ENCODE measurements around the gene RPL23. TPM values are rescaled to one million over a fixed set of nuclear protein-coding genes. Genes with fewer than 3 reads are reported as not detected.

The RPL23 gene
- total RNA-seq: 553 and 1,306 TPM in 2 replicates

DNA sequence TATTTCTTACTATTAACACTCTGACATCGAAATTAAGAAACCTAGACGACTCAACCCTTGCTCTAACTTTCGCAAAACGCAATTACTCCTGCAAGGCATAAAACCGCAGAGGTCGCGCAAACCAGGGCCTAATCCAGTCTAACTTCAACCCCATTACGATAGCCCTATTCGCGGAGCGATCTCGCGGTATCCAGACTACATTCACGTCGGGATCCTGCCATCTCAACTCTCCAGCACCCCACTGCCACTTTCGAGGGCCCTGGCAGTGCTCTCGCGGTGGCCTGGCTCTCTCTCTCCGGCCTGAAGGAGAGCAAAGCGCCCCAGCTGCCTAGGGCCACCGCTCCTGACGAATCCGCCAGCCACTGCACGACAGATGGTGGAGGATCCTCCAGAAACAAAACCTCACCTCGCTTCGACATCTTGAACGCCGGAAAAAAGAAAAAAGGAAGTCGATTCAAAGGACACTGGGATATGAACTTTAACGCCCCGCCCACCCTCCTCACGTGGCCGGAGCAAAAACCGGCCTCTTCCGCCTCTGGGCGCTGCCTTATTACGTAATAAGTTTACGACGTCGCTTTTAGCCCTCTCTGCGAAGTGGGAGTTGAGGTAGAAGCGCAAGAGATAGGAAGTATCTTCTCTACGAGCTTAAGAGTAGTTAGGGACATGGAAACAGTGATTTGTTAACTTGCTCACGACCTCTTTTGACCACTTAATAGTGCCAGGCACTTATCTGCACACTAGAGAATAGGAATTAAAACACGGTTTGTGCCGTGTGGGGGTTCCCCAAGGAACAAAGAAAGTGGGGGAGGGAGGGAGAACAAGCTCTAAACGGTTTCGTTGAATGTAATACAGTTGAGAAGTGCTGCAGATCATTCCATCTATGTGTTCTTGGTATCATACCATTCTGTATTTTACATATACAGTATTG, at the start of gene RPL23:
Gene RPL23 (minus strand): TSS at position 430 of the 928 bp plus-strand sequence. CDS start 11 bp downstream, at position 419.

DNA sequence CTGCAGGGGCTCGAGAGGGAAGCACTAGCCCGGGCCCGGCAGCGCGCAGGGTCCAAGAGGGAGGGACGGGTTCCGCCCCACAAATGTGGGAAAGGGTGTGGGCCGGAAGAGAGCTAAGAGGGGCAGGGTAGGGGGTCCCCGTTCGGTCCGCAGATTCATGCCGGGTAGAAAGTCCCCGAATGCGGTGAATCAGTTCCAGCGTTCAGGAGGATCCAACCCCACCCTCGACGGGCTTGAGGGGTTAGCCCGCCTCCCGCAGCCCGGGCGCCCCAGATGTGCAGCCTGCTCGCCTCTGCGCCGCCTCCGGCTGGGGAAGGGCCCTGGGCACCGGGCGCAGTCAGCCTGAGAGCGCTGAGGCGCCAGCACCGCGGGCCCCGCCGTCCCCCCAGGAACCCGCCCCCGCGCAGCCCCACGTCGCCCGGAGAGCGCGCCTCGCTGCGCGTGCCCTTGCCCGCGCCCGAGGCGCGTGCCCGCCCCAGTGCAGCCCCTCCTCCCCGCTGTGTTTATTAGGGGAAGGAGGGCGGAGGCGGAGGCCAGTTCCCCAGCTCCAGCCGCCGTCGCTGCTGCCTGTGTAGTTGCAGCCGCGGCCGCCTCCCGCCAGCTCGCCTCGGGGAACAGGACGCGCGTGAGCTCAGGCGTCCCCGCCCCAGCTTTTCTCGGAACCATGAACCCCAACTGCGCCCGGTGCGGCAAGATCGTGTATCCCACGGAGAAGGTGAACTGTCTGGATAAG, 16.2 kb upstream of the RPL23 start, which contains the start of gene LASP1:
Gene LASP1 (plus strand): TSS at position 533 of the 733 bp plus-strand sequence. CDS start 132 bp downstream, at position 665.

DNA sequence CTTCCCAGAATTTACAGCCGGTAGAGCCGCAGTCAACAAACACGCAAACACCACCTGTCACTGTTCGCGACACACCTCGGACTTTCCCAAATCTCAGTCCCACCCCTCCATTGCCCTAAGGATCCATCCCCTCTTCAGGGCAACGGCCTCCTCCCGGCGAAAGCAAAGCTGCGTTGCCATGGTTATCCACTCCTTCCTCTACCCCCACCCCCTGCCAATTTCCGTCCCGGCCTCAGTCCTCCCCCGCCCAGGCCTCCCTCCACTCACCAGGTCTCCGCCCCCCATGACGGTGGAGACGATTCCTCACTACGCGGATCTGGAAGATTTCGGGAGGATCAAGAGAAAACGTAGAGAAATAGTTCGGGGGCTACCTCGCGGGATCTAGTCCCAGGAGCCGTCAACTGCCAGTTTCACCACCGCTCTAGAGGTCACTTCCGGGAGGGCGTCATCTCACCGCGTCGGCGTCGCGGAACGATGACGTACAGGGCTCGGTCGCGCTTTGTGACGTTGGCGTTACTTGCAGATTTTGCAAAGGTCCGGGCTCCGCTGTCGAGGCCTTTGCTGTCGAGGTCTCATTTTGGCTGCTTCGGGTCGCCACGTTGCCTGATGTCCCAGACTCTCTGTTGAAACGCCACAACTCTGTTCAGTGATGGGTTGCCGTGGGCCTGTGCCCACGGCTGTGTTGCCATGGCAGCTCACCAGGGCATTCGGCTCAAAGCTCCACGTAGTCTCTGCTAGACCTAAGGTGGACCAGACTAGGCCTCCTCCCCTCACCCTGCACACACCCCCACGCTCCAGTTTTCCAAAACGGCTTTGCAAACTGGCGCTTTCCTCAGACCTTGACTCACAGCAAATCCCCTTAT, 28.4 kb downstream of the RPL23 start, which contains the start of gene CWC25:
Gene CWC25 (minus strand): TSS at position 423 of the 863 bp plus-strand sequence. CDS start 138 bp downstream, at position 285.

DNA sequence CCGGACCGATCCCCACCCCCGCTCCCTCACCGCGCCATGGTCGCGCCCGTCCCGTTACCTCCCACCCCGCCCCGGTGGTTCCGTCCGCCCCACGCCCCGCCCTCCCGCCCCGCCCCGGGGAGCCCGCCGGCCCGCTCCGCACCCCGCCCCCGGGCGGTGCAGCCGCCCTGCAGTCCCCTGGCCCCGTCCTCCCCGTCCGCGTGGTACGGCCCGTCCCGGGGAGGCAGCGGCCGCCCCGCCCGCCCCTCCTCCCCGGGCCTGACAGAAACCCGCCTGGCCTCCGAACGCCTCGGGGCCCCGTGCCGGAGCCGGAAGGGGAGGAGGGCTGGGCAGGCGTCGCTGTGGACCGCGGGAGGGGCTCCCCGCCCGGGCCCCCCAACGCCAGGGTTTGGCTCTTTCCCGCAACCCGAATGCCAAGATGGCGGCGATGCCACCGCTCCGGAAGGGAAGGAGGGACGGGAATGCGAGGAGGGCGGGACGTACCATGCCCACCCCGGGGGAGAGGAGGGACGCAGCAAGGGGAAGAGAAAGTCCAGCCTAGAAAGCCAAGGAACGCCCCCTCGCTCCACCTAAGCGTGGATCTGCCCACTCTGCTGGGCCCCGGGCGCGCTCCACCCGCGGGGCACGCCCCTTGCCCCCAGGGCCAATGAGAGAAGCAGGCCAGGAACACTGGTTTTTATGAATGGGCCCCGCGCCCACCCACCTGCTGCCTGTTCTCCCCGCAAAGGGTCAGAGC, 53.9 kb downstream of the RPL23 start, which contains the start of gene PIP4K2B:
Gene PIP4K2B (minus strand): TSS at position 56 of the 736 bp plus-strand sequence. CDS start 132 bp downstream, outside the sequence.

Small RNAs within 50 kb of the gene (small RNA-seq; reads per million reads assigned to genes)
- gene MIR4727 (ENCODE audit: low replicate concordance): not detected
- gene SNORA21 (ENCODE audit: low replicate concordance): not detected
- gene SNORA21B (ENCODE audit: low replicate concordance): not detected

Other genes with a start within 250 kb of the RPL23 start
- gene SRCIN1, start 247.8 kb downstream of the RPL23 start, total RNA-seq: not detected in 2 replicates
- 0.86 and 0.88 TPM in 2 replicates for gene EPOP, start 178.8 kb downstream of the RPL23 start, total RNA-seq
- 16.9 and 25.3 TPM in 2 replicates for gene MLLT6, start 148.4 kb downstream of the RPL23 start, total RNA-seq
- gene CISD3, start 123.4 kb downstream of the RPL23 start, total RNA-seq: 1.5 and 5.3 TPM in 2 replicates
- 4.6 and 12.5 TPM in 2 replicates for gene PCGF2, start 105.4 kb downstream of the RPL23 start, total RNA-seq
- 172 and 303 TPM in 2 replicates for gene PSMB3, start 101.0 kb downstream of the RPL23 start, total RNA-seq
- gene PIP4K2B, start 54.2 kb downstream of the RPL23 start, total RNA-seq: 28.0 and 69.3 TPM in 2 replicates
- gene CWC25, start 28.4 kb downstream of the RPL23 start, total RNA-seq: 13.8 and 13.9 TPM in 2 replicates
- gene LASP1, start 16.3 kb upstream of the RPL23 start, total RNA-seq: 250 and 340 TPM in 2 replicates
- gene FBXO47, start 113.7 kb upstream of the RPL23 start, total RNA-seq: not detected in 2 replicates

All from placental pericyte (primary cell).